T47D (cell line): ENCODE data around the gene RTL9.
"Not testable (repeated sequence)": the region's sequence is repeated elsewhere in the genome, so short reads cannot be mapped to it uniquely, and the experiment has no call there.

ENCODE experiments used
- DNase-seq, 2 experiments: peaks; one replicate each; pipeline versions ENCODE4 v3.0.0 to v3.0.0-alpha.2; 2011 to 2012; ENCODE audit warnings: low read depth in 1 of 2, low spot score in 1 of 2
- JUND ChIP-seq: IDR thresholded peaks from 2 replicates; pipeline ENCODE4 v1.6.1; 2012; ENCODE audit warnings: low read depth
- in situ Hi-C: cut with HindIII; loops from 2 replicates; pipeline ENCODE4 v1.10.0; 2016; ENCODE audit warnings: low sequenced_read_pairs, low pct_unique_long_range_greater_than_20kb

Gene RTL9

GRCh38 chrX:110402850-110403221, 44.2 kb downstream of the RTL9 start:
- in situ Hi-C loops, result no loop called here
- TF ChIP-seq JUND, result no peak
- no peak for DNase-seq

GRCh38 chrX:110403441-110404238, 45.0 kb downstream of the RTL9 start:
- in situ Hi-C loops, result no loop called here
- no peak for TF ChIP-seq JUND
- DNase-seq, result no peak

GRCh38 chrX:110404376-110404775, 45.7 kb downstream of the RTL9 start:
- no peak for TF ChIP-seq JUND
- in situ Hi-C loops, result no loop called here
- DNase-seq, result no peak

GRCh38 chrX:110406250-110406649, 47.6 kb downstream of the RTL9 start:
- in situ Hi-C loops, DNase-seq: not testable (repeated sequence)

- in situ Hi-C loops, result no loop called here
Observed at GRCh38 chrX:110406822-110407221, 48.2 kb downstream of the RTL9 start.

GRCh38 chrX:110407910-110408545, 49.4 kb downstream of the RTL9 start:
- no peak for TF ChIP-seq JUND
- in situ Hi-C loops, result no loop called here
- peak; percentile 9 to 65 for DNase-seq

More at GRCh38 chrX:110406822-110407221, 48.2 kb downstream of the RTL9 start:
- no peak for DNase-seq
- TF ChIP-seq JUND, result no peak
